Measurements from ENCODE around the gene SLC30A2. TPM values are rescaled to one million over a fixed set of nuclear protein-coding genes. Genes with fewer than 3 reads are reported as not detected.

SLC30A2 gene
- total RNA-seq, 1 experiment from 2014 or later: not detected

- Histone ChIP-seq H4K20me1 (ENCODE audit: insufficient read depth) (no peaks in the 10 kb centered on the region), H2AFZ (ENCODE audit: low read depth, low read length, poor library complexity, severe bottlenecking) (no peak overlapping the region), H3K27me3 (ENCODE audit: insufficient read depth, low read length) (no peaks in the 10 kb centered on the region), H3K27ac (ENCODE audit: low read depth, low read length) (no peak overlapping the region), H3K79me2 (ENCODE audit: insufficient read depth, low read length) (no peaks in the 10 kb centered on the region), H3K9me2 (ENCODE audit: insufficient read depth) (no peaks in the 10 kb centered on the region), H3K36me3 (ENCODE audit: control insufficient read depth in 1 of 2, insufficient read depth in 2 of 2, low read length in 2 of 2) (no peaks in the 10 kb centered on the region), H3K4me3 (replicated peaks in 1 of 2; ENCODE audit: low read depth in 1 of 2, low read length in 2 of 2) (no peak overlapping the region), H3K9me3 (ENCODE audit: control insufficient read depth in 1 of 2, insufficient read depth in 1 of 2, low read depth in 1 of 2, low read length in 2 of 2) (no peaks in the 10 kb centered on the region), H3K4me2 (ENCODE audit: low read length) (no peak overlapping the region), H3K4me1 (ENCODE audit: control insufficient read depth in 1 of 2, insufficient read depth in 2 of 2, low read length in 2 of 2) (no peaks in the 10 kb centered on the region), H3K9ac (ENCODE audit: low read length) (no peak overlapping the region)
- POLR2A ChIA-PET: no interaction called here
- DNase-seq (ENCODE audit: low read depth, low spot score) (no peak), ATAC-seq (no peak)
- RAD21 ChIA-PET (ENCODE audit: low non-redundant PET in 1 of 2, low total read pairs in 2 of 2, uncharacterized antibody in 2 of 2, unreplicated experiment in 2 of 2): no interaction called here
- TF ChIP-seq ZFX (IDR thresholded peaks at IDR 0.05): no peak
- no peak for TF ChIP-seq FOSL1 (IDR thresholded peaks at IDR 0.05; ENCODE audit: low read depth)
- TF ChIP-seq ZNF274 (IDR thresholded peaks at IDR 0.05; ENCODE audit: low read depth, low read length): no peak
- no peak for TF ChIP-seq ELF1 (IDR thresholded peaks at IDR 0.05; ENCODE audit: borderline replicate concordance, low read depth)
- TF ChIP-seq SRF (IDR thresholded peaks at IDR 0.05; ENCODE audit: low read depth): no peak
- TF ChIP-seq RAD21 (IDR thresholded peaks at IDR 0.05; ENCODE audit: low read depth): no peak
- no peak for TF ChIP-seq CTCF (IDR thresholded peaks at IDR 0.05 in 2 of 3, conservative IDR thresholded peaks at IDR 0.05 in 1 of 3; ENCODE audit: borderline replicate concordance in 1 of 3, insufficient read depth in 1 of 3, low read depth in 2 of 3, low read length in 2 of 3)
- TF ChIP-seq YY1 (IDR thresholded peaks at IDR 0.05; ENCODE audit: extremely low read depth, insufficient replicate concordance, low read depth, low read length): no peak
- no peak for TF ChIP-seq EZH2 (IDR thresholded peaks at IDR 0.05)
- TF ChIP-seq ZBTB33 (IDR thresholded peaks at IDR 0.05; ENCODE audit: extremely low read depth, insufficient replicate concordance, low read length): no peak
- TF ChIP-seq CBX3 (IDR thresholded peaks at IDR 0.05; ENCODE audit: low read depth): no peak
- no peak for TF ChIP-seq EGR1 (IDR thresholded peaks at IDR 0.05; ENCODE audit: low read depth)
- BruUV-seq (replicated peaks): no TSS peak
- intact Hi-C loops (cut with micrococcal nuclease): no loop called here
- CTCF ChIA-PET: no interaction called here
Observed at GRCh38 chr1:26049531-26050247, 3.8 kb upstream of the SLC30A2 start.
